TTC549 (cell line): ENCODE results near the gene ITGB6.
"Not testable (repeated sequence)": the region's sequence is repeated elsewhere in the genome, so short reads cannot be mapped to it uniquely, and the experiment has no call there.

Experiments used
- FAIRE-seq: peaks from 2 replicates; lab custom pipeline; 2012; peaks lifted over from hg19 to GRCh38; lab: Jason Lieb, UNC

ITGB6 gene

GRCh38 chr2:160220545-160221009 lies 20.5 kb upstream of the ITGB6 start:
- FAIRE-seq, result no peak

- no peak for FAIRE-seq
Observed at GRCh38 chr2:160220026-160220425, 20.0 kb upstream of the ITGB6 start.

GRCh38 chr2:160214461-160215445 lies 14.7 kb upstream of the ITGB6 start:
- FAIRE-seq, result no peak

DNA sequence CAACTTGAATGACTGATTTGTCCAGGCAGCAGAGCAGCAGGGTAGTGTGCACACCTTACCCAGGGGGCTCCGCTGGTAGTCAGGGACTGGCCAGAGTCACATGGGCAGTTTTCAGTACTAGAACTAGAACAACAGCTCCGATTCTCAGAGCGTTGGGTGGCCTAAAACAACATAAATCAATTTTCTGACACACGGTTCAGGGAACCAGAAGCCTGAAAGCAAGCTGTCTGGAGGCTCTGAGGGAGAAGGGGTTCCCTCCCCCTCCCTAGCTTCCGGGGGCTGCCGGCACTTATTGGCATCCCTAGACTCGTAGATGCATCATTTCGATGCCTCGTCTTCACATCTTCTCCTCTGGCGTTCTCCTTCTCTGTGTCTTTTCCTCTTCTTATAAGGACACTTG lies 13.4 kb upstream of the ITGB6 start:
- no peak for FAIRE-seq

DNA sequence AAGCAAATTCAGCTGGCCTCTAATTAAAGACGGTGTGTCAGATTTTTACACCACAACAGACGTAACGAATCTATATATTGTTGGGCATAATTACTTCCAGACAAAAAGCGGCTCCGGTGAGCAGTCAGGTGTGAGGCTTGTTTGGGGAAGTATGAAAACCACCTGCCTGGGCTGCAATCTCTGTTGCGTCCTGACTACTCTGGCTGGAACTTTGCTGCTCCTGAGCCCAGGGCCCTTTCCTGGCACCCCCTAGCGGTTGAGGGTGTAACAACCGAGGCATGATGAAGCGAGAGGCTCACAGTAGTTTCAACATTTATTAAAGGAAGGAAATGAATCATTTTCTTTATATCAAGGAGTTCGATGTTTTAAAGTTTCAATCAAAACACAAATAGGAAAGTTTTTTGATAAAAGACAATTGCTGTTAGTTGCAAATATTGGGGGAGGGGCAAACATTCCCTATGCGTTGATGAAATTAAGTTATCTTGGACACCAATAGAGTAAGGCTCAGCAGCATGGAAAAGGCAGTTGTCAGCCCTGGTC lies 10.6 kb upstream of the ITGB6 start:
- FAIRE-seq, result peak; percentile 46

DNA sequence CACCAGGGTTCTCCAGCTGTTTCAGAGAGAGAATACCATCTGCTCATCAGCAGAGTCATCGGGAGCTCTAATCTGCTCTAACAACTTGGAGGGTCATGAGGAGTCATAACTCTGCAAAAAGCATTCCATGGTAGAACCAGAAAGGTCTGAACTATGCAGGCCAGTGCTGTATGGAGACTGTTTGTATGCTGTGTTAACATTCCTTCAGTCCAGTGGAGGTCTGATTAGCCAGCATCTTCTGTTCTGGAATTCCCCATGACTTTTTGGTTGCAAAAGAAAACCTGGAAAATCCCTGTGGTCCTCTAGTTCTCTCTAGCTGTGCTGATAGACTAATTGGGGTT lies 9.4 kb upstream of the ITGB6 start:
- FAIRE-seq, result no peak

GRCh38 chr2:160208655-160209515 lies 8.8 kb upstream of the ITGB6 start:
- FAIRE-seq, result no peak

GRCh38 chr2:160207804-160208654 lies 8.0 kb upstream of the ITGB6 start:
- FAIRE-seq, result no peak

DNA sequence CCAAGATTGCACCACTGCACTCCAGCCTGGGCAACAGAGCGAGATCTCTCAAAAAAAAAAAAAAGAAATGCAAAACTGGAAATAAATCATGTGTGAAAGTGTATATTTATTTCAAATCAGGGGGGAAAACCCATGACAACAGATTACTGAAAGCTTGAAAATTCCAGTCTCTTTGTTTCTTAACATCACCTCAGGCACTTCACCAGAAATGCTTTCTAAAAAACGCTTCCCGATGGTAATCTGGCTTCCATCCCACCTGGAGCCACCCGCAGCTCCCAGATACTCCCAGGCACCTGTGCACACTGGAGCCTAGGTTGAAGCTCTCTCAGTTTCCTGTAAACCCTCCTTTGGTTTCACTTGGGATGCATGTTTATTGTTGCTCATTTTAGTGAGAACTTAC lies 7.2 kb upstream of the ITGB6 start:
- no peak for FAIRE-seq

DNA sequence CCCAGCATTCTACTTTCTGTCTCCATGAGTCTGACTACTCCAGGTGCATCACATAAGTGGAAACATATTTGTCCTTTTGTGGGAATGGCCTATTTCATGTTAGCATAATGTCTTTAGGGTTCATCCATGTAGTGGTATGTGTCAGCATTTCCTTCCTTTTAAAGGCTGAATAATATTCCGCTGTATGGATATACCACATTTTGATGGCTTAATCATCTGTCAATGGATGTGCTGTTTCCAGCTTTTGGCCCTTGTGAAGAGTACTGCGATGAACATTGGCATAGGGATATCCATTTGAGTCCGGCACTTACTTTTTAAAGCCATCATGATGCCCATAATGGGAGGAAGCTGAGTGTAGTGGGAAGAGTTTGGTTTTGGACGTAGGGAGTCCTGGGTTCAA lies 6.4 kb upstream of the ITGB6 start:
- FAIRE-seq, result no peak

DNA sequence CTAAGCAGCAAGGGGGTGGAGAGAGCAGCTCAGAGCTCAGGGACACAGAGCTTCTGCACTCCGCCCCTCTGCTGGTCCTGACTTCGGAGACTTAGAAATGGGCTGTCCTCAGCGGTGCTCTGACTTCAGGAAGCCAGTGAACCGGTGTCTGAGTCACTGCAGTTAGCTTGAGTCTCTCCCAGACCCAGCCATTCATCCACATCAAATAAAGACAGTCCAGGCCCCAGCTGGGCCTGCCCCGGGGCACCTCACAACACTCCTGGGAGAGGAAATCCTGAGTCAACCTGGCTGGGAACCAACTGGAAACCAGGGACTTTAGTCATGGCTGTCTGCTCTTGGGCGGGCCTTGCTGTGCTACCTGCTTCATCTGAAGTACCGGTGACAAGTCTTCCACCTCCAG lies 5.4 kb upstream of the ITGB6 start:
- FAIRE-seq, result no peak

GRCh38 chr2:160203422-160203821 lies 3.4 kb upstream of the ITGB6 start:
- FAIRE-seq, result no peak

GRCh38 chr2:160203007-160203406 lies 2.9 kb upstream of the ITGB6 start:
- FAIRE-seq, result no peak

- no peak for FAIRE-seq
Observed at GRCh38 chr2:160201849-160202539, 1.9 kb upstream of the ITGB6 start.

DNA sequence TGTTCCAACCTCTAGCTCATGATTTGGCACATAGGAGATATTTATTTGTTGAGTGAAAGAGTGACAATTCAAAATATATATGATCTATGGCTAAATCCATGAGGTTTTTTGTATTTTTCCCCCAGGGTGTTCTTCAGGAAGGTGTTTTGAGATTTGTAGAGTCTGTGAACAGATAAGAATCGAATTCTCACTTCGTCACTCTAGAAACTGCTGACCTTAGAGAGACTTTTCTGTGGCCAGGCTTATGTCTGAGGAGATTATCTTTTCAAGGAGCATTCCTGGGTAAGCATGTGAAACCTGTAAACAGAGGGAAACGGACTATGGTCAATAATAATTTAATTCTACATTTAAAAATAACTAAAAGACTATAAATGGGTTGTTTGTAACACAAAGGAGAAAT lies 849 bp upstream of the ITGB6 start:
- FAIRE-seq, result no peak

DNA sequence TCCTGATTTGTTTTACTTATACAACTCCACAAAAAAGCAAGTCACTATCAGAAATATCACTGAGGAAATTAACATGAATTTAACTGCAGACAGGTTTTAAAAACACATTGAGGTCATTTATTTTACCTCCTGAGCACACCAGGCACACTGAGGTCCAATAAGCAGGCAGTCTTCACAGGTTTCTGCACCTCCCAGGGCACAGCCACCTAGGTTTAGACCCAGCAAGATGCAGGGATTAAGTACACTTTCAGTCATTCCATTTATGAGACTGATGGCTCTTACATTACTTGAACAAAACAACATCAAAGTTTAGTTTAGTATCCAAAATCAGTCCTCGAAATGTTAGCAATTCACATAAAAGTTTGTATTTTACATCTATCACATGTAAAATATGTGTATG lies 1.0 kb downstream of the ITGB6 start:
- FAIRE-seq, result no peak

GRCh38 chr2:160197587-160197986 lies 2.5 kb downstream of the ITGB6 start:
- FAIRE-seq, result no peak

DNA sequence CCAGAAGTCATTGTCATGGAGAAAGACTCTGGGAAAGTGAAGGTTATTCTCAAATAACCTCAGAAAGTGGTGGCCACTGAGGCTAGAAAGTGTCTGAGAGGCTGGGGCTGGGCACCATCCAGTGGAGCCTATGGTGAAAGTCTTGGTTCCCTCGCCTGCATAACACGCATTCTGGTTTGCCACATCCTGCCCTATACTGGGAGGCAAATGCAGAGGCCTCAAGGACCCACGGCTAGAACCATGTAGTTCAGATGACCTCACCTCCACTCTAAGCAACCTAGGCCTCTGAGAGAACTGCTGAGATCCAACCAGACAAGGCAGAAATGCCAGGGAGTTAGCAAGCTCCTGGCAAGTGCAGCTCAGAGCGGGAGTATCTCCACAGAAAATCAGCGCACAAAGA lies 5.1 kb downstream of the ITGB6 start:
- no peak for FAIRE-seq

DNA sequence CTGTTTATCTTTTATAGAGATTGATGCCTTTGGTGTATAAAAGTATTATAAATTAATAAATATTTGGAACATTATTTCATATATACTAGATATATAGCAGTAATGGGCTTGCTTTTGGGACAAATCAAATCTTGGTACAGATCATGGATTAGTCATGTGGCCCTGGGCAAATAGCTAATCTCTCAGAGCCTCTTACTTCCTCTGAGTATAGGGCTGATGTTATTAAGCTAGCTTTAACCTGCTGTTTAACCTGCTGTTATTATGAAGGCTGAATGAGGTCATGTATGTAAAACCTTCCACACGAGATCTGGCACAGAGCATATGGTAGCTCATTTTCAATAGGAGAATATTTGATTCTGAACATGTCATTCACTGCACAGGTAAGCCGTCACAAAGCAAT lies 5.7 kb downstream of the ITGB6 start:
- FAIRE-seq, result no peak

- not testable (repeated sequence) for FAIRE-seq
Observed at GRCh38 chr2:160181146-160181836, 18.8 kb downstream of the ITGB6 start.

GRCh38 chr2:160180690-160181089 lies 19.4 kb downstream of the ITGB6 start:
- FAIRE-seq, result not testable (repeated sequence)
